Fibroblast of lung (primary cell): ENCODE data around the gene IFNL1. TPM values are rescaled to one million over a fixed set of nuclear protein-coding genes. Genes with fewer than 3 reads are reported as not detected.

Experiments used
- DNase-seq, 2 donors: peaks; one replicate each; pipeline versions ENCODE4 v3.0.0 to v3.0.0-alpha.2; 2010; ENCODE audit warnings: low read depth in 2 of 2
- H2AFZ ChIP-seq: 2 replicates; pipeline ENCODE4 v1.5.1; 2012; ENCODE audit warnings: low read length, control low read depth, inconsistent platforms
- H3K27ac ChIP-seq: 2 replicates; pipeline ENCODE4 v1.5.1; 2011; ENCODE audit warnings: low read length, control low read depth; ENCODE audit not compliant: insufficient read depth
- H3K27me3 ChIP-seq: 2 replicates; pipeline ENCODE4 v1.5.1; 2011; ENCODE audit warnings: mild to moderate bottlenecking, low read length; ENCODE audit not compliant: control insufficient read depth, insufficient read depth
- H3K36me3 ChIP-seq: 2 replicates; pipeline ENCODE4 v1.5.1; 2011; ENCODE audit warnings: low read length; ENCODE audit not compliant: control insufficient read depth, insufficient read depth
- H3K4me1 ChIP-seq: 2 replicates; pipeline ENCODE4 v1.5.1; 2011; ENCODE audit warnings: low read length; ENCODE audit not compliant: control insufficient read depth, insufficient read depth; ENCODE audit errors: extremely low read depth
- H3K4me2 ChIP-seq: 2 replicates; pipeline ENCODE4 v1.5.1; 2011; ENCODE audit warnings: low read length, control low read depth; ENCODE audit not compliant: insufficient read depth; ENCODE audit errors: extremely low read depth
- H3K4me3 ChIP-seq, 4 experiments: fragments of 200-600 bp in 1 of 4; sonication (generic) in 1 of 4; replicated peaks in 1 of 4; 2 replicates each; pipeline ENCODE4 v1.5.1; 2011 to 2016; ENCODE audit warnings: low read length in 4 of 4, low read depth in 3 of 4, mild to moderate bottlenecking in 3 of 4, control low read depth in 2 of 4, inconsistent platforms in 1 of 4, mixed read lengths in 1 of 4; ENCODE audit not compliant: insufficient read depth in 1 of 4; ENCODE audit errors: control extremely low read depth in 1 of 4
- H3K79me2 ChIP-seq: 2 replicates; pipeline ENCODE4 v1.5.1; 2012; ENCODE audit warnings: mild to moderate bottlenecking, low read length, inconsistent platforms; ENCODE audit not compliant: control insufficient read depth, insufficient read depth
- H3K9ac ChIP-seq: 2 replicates; pipeline ENCODE4 v1.5.1; 2011; ENCODE audit warnings: mild to moderate bottlenecking, low read length, control low read depth; ENCODE audit not compliant: insufficient read depth
- H3K9me3 ChIP-seq: 2 replicates; pipeline ENCODE4 v1.5.1; 2012; ENCODE audit warnings: low read depth, low read length; ENCODE audit not compliant: control insufficient read depth, insufficient read depth
- H4K20me1 ChIP-seq: 2 replicates; pipeline ENCODE4 v1.5.1; 2011; ENCODE audit warnings: low read length; ENCODE audit not compliant: control insufficient read depth, insufficient read depth; ENCODE audit errors: extremely low read depth
- EZH2 ChIP-seq: IDR thresholded peaks from 2 replicates; pipeline ENCODE4 v1.5.1; 2012; ENCODE audit warnings: low read length, control low read depth, mild to moderate bottlenecking; ENCODE audit errors: missing control alignments
- polyA plus RNA-seq, 2 donors: library from polyadenylated mRNA; depleted of rRNA in 1 of 2; stranded (reverse) in 1 of 2; unstranded in 1 of 2; fragments of >200 nt; gene quantifications; 2 replicates each; pipeline ENCODE4 v1.2.1, GENCODE V29; 2011 to 2012; ENCODE audit warnings: missing spikeins in 1 of 2
- total RNA-seq: library from RNA; depleted of rRNA; stranded (reverse); fragments of >200 nt; gene quantifications from 2 replicates; pipeline ENCODE4 v1.2.1, GENCODE V29; 2014
- TF ChIP-seq, protein P1 (sequence below), 2 donors: IDR thresholded peaks in 1 of 2; conservative IDR thresholded peaks in 1 of 2; 1 replicate in 1 of 2; 2 replicates in 1 of 2; pipeline ENCODE4 v1.5.1; 2011 to 2012; ENCODE audit warnings: low read length in 2 of 2, control low read depth in 1 of 2, inconsistent platforms in 1 of 2, low read depth in 1 of 2, mild to moderate bottlenecking in 1 of 2

Gene IFNL1
- total and polyA plus RNA-seq, 2 donors (not counting 1 experiment from before 2014, with no cell fraction given) = not detected

DNA sequence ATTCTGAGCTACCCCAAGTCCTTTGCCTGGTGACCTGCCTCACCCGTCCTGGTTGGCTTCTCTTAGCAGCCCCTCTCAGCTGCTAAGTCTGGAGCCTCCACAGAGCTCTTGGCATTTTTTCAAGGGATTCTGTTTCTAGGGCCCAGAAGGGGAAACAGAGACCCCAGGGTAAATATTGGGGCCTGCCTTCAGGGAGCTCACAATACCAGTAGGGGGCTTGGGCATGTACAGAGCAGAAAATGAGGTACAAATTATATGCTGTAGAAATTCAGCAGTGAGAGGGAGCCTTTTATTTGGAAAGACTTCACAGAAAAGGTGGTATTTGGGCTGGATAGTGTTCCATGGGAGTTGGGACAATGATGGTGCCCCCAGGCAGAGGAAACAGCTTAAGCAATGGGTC lies 49.7 kb downstream of the IFNL1 start:
- no peak overlapping the region for H3K27ac ChIP-seq
- TF ChIP-seq, protein P1, sequence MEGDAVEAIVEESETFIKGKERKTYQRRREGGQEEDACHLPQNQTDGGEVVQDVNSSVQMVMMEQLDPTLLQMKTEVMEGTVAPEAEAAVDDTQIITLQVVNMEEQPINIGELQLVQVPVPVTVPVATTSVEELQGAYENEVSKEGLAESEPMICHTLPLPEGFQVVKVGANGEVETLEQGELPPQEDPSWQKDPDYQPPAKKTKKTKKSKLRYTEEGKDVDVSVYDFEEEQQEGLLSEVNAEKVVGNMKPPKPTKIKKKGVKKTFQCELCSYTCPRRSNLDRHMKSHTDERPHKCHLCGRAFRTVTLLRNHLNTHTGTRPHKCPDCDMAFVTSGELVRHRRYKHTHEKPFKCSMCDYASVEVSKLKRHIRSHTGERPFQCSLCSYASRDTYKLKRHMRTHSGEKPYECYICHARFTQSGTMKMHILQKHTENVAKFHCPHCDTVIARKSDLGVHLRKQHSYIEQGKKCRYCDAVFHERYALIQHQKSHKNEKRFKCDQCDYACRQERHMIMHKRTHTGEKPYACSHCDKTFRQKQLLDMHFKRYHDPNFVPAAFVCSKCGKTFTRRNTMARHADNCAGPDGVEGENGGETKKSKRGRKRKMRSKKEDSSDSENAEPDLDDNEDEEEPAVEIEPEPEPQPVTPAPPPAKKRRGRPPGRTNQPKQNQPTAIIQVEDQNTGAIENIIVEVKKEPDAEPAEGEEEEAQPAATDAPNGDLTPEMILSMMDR (conservative IDR thresholded peaks at IDR 0.05 in 1 of 2, IDR thresholded peaks at IDR 0.05 in 1 of 2; ENCODE audit: low read depth in 1 of 2, low read length in 2 of 2) = peak; percentile 9 to 20
- no peak for TF ChIP-seq EZH2
- DNase-seq = no peak
- no peaks in the 10 kb centered on the region for H3K9me3 ChIP-seq
- no peaks in the 10 kb centered on the region for H4K20me1 ChIP-seq
- H3K36me3 ChIP-seq = peaks cover 7% of the 10 kb centered on the region
- peaks cover 10% of the 10 kb centered on the region for H3K4me1 ChIP-seq
- H2AFZ ChIP-seq = no peak overlapping the region
- H3K9ac ChIP-seq = no peak overlapping the region
- H3K4me2 ChIP-seq = no peak overlapping the region
- H3K79me2 ChIP-seq = peaks cover 58% of the 10 kb centered on the region
- no peaks in the 10 kb centered on the region for H3K27me3 ChIP-seq
- peak overlapping the region in 1 of 4 experiments; percentile 7 for H3K4me3 ChIP-seq

DNA sequence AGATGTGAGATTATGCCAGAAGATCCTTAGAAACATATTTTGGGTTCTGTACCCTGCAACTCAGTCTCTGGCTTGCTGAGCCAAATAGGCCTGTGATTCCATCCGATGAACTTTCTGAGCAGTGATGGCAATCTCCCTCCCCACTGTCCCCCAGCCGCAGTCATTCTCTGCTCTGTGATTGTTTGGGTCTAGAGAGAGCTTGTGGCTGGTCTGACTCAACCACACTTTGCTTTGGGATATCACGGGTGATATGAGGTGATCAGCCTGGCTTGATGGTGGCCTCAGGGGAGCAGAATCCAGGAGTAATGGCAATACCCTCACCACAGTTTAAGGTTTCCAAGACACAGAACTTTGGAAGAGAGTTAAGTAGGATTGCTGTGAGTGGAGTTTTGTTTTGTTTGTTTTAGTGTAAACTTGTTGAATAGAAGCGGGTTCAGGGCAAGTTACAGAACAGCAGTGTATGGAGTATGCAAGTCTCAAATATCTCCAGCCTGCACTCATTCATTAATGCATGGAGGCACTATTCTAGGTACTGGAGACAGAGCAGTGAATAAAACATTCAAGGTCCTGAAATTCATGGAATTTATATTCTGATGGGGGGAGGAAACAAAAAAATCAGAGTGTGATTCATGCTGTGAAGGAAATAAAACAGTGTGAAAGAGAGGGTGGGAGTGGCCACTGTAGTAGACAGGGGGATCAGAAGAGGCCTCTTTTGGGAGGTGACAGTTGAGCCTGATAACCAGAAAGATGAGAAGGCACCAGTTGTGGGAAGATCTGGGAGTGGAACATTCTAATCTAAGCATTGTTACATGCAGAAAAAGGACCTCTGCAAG lies 51.3 kb downstream of the IFNL1 start:
- TF ChIP-seq EZH2 = no peak
- TF ChIP-seq, protein P1 (conservative IDR thresholded peaks at IDR 0.05 in 1 of 2, IDR thresholded peaks at IDR 0.05 in 1 of 2; ENCODE audit: low read depth in 1 of 2, low read length in 2 of 2) = no peak
- Histone ChIP-seq H2AFZ (no peak overlapping the region), H4K20me1 (no peaks in the 10 kb centered on the region), H3K27me3 (no peaks in the 10 kb centered on the region), H3K36me3 (peaks cover 8% of the 10 kb centered on the region), H3K27ac (peak overlapping the region; percentile 9), H3K4me2 (peak overlapping the region; percentile 54), H3K9ac (no peak overlapping the region), H3K4me3 (no peak overlapping the region), H3K9me3 (no peaks in the 10 kb centered on the region), H3K4me1 (peaks cover 11% of the 10 kb centered on the region), H3K79me2 (peaks cover 63% of the 10 kb centered on the region)
- DNase-seq = peak in 1 of 2 donors; percentile 59

Other genes starting within 250 kb of the IFNL1 start
- not detected in 2 replicates for gene ACP7, start 212.0 kb upstream of the IFNL1 start, total RNA-seq
- 0.02 TPM in 1 of 2 replicates, not detected in the other for gene ACP7, start 212.0 kb upstream of the IFNL1 start, polyA plus RNA-seq
- 2.8 and 4.6 TPM in 2 replicates for gene PAK4, start 170.6 kb upstream of the IFNL1 start, total RNA-seq
- 8.4 and 17.7 TPM in 2 replicates for gene PAK4, start 170.6 kb upstream of the IFNL1 start, polyA plus RNA-seq
- not detected in 2 replicates for gene NCCRP1, start 99.4 kb upstream of the IFNL1 start, total RNA-seq
- gene NCCRP1, start 99.4 kb upstream of the IFNL1 start, polyA plus RNA-seq = 0.02 TPM in 1 of 2 replicates, not detected in the other
- not detected in 2 replicates for gene SYCN, start 92.1 kb upstream of the IFNL1 start, total RNA-seq
- not detected in 2 replicates for gene SYCN, start 92.1 kb upstream of the IFNL1 start, polyA plus RNA-seq
- gene IFNL3, start 51.4 kb upstream of the IFNL1 start, total RNA-seq = not detected in 2 replicates
- not detected in 2 replicates for gene IFNL3, start 51.4 kb upstream of the IFNL1 start, polyA plus RNA-seq
- gene IFNL4, start 47.6 kb upstream of the IFNL1 start, total RNA-seq = not detected in 2 replicates
- not detected in 2 replicates for gene IFNL4, start 47.6 kb upstream of the IFNL1 start, polyA plus RNA-seq
- gene IFNL2, start 28.0 kb upstream of the IFNL1 start, total RNA-seq = not detected in 2 replicates
- not detected in 2 replicates for gene IFNL2, start 28.0 kb upstream of the IFNL1 start, polyA plus RNA-seq
- under 0.01 TPM in 2 replicates for gene LRFN1, start 24.5 kb downstream of the IFNL1 start, total RNA-seq
- gene LRFN1, start 24.5 kb downstream of the IFNL1 start, polyA plus RNA-seq = 0.06 TPM in 1 of 2 replicates, not detected in the other
- 0.51 and 0.99 TPM in 2 replicates for gene GMFG, start 39.6 kb downstream of the IFNL1 start, total RNA-seq
- 8.1 and 25.0 TPM in 2 replicates for gene GMFG, start 39.6 kb downstream of the IFNL1 start, polyA plus RNA-seq
- 30.6 and 39.1 TPM in 2 replicates for gene SAMD4B, start 46.0 kb downstream of the IFNL1 start, total RNA-seq
- gene SAMD4B, start 46.0 kb downstream of the IFNL1 start, polyA plus RNA-seq = 33.0 and 48.8 TPM in 2 replicates
- gene PAF1, start 94.7 kb downstream of the IFNL1 start, total RNA-seq = 38.8 and 46.4 TPM in 2 replicates
- 65.5 and 87.2 TPM in 2 replicates for gene PAF1, start 94.7 kb downstream of the IFNL1 start, polyA plus RNA-seq
- gene MED29, start 95.0 kb downstream of the IFNL1 start, total RNA-seq = 15.4 and 23.0 TPM in 2 replicates
- 28.9 and 37.0 TPM in 2 replicates for gene MED29, start 95.0 kb downstream of the IFNL1 start, polyA plus RNA-seq
- gene ZFP36, start 110.4 kb downstream of the IFNL1 start, total RNA-seq = 3.1 and 5.6 TPM in 2 replicates
- 11.4 and 37.3 TPM in 2 replicates for gene ZFP36, start 110.4 kb downstream of the IFNL1 start, polyA plus RNA-seq
- gene PLEKHG2, start 116.3 kb downstream of the IFNL1 start, total RNA-seq = 12.1 and 13.7 TPM in 2 replicates
- 10.1 and 13.1 TPM in 2 replicates for gene PLEKHG2, start 116.3 kb downstream of the IFNL1 start, polyA plus RNA-seq
- 149 and 271 TPM in 2 replicates for gene RPS16, start 139.5 kb downstream of the IFNL1 start, total RNA-seq
- 1,704 and 1,950 TPM in 2 replicates for gene RPS16, start 139.5 kb downstream of the IFNL1 start, polyA plus RNA-seq
- 46.0 and 50.2 TPM in 2 replicates for gene SUPT5H, start 149.2 kb downstream of the IFNL1 start, total RNA-seq
- gene SUPT5H, start 149.2 kb downstream of the IFNL1 start, polyA plus RNA-seq = 77.8 and 87.2 TPM in 2 replicates
- 37.2 and 45.7 TPM in 2 replicates for gene TIMM50, start 184.4 kb downstream of the IFNL1 start, total RNA-seq
- 43.5 and 71.0 TPM in 2 replicates for gene TIMM50, start 184.4 kb downstream of the IFNL1 start, polyA plus RNA-seq
- gene DLL3, start 202.5 kb downstream of the IFNL1 start, total RNA-seq = under 0.01 TPM in 2 replicates
- gene DLL3, start 202.5 kb downstream of the IFNL1 start, polyA plus RNA-seq = 0.08 and 0.11 TPM in 2 replicates
- not detected in 2 replicates for gene SELENOV, start 218.7 kb downstream of the IFNL1 start, total RNA-seq
- gene SELENOV, start 218.7 kb downstream of the IFNL1 start, polyA plus RNA-seq = not detected in 2 replicates
- gene EID2B, start 236.4 kb downstream of the IFNL1 start, total RNA-seq = 3.1 and 4.1 TPM in 2 replicates
- gene EID2B, start 236.4 kb downstream of the IFNL1 start, polyA plus RNA-seq = 3.4 and 4.0 TPM in 2 replicates
- gene EID2, start 243.8 kb downstream of the IFNL1 start, total RNA-seq = 9.1 and 10.5 TPM in 2 replicates
- 10.0 and 11.0 TPM in 2 replicates for gene EID2, start 243.8 kb downstream of the IFNL1 start, polyA plus RNA-seq